Epidermal melanocyte (primary cell): ENCODE results near the gene STAB1.

Source experiments
- DNase-seq: peaks from one replicate; pipeline ENCODE4 v3.0.0; 2011; ENCODE audit warnings: low spot score; ENCODE audit not compliant: insufficient read length

The STAB1 gene

DNA sequence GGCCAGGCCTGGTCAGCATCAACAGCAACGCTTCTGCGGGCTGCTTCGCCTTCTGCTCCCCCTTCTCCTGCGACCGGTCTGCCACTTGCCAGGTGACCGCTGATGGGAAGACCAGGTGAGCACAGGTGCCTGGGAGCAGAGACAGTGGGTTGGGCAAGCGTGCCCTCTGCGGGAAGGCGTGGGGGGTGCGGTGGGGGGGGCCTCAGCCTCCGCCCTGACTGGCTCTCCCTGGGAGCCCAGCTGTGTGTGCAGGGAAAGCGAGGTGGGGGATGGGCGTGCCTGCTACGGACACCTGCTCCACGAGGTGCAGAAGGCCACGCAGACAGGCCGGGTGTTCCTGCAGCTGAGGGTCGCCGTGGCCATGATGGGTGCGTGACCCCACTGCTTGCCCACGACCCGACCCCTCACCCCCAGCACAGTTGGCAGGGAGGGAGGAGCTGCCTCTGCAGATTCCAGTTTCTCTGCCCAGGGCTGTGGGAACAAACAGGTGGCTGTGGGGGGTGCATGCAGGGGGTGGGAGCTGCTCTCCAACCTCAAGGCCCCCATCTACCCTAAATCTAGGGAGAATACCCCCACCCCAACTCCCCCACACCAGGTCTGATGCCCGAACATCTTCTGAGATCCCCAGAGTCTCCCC is 8.8 kb downstream of the STAB1 start:
- no peak for DNase-seq

DNA sequence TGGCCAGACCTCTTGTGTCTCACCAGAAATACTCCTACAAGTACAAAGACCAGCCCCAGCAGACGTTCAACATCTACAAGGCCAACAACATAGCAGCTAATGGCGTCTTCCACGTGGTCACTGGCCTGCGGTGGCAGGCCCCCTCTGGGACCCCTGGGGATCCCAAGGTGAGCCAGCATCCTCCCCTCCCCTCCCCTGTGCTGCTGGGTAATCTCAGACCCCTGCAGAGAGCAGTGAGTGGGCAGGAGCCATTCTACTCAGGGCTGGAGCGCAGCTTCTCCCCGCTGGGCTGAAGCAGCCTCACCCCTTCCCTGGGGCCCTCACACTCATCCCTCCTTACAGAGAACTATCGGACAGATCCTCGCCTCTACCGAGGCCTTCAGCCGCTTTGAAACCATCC is 9.8 kb downstream of the STAB1 start:
- no peak for DNase-seq

GRCh38 chr3:52506266-52506966 is 11.3 kb downstream of the STAB1 start:
- no peak for DNase-seq

DNA sequence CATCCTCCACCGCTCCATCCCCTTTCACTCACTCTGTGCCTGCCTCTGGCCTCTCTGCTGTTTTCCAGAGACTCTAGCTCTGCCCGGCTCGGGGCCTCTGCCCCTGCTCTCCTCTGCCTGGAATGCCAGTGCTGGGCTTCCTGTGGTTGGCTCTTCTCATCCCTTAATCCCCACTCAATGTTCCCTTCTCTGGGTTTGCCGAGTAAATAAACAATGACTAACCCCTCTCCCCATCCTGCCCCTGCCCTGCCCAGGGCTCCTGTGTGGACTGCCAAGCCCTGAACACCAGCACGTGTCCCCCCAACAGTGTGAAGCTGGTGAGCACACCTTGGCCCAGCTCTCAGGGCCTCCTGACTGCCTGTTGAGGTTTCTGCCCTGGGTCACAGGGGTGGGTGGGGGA is 12.2 kb downstream of the STAB1 start:
- no peak for DNase-seq

- no peak for DNase-seq
Measured at GRCh38 chr3:52509753-52510328, 14.7 kb downstream of the STAB1 start.

GRCh38 chr3:52511509-52511908 is 16.4 kb downstream of the STAB1 start:
- DNase-seq = no peak

DNA sequence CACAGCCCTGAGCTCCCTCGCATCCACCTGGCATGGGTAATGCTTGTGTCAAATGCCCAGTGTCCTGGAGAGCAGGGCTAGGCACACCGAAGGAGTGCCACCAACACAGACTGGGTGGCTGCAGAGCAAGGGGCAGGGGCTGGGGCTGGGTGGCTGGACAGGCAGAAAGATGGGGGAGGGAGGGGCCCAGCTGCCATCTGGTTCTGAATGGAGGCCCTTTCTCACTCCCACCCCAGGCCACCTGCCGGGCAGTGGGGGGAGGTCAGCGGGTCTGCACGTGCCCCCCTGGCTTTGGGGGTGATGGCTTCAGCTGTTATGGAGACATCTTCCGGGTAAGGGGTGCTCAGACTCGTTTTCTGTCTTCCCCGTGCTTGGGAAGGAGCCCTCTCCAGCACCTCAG is 17.0 kb downstream of the STAB1 start:
- DNase-seq = no peak

DNA sequence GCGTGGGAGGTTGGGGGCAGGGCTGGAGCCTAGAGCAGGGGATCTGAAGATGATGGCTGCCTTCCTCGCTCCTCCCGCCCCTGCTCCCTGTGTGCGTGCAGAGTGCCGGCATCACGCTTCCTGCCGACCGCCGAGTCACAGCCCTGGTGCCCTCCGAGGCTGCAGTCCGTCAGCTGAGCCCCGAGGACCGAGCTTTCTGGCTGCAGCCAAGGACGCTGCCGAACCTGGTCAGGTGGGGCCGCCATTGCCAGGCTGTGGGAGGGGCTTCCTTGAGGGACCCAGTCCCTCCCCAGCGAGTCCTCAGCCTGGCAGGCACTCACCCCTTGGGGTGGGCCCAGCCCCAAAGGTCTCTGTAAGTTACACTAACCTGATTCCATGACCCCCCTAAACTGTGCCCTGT is 17.6 kb downstream of the STAB1 start:
- no peak for DNase-seq

DNA sequence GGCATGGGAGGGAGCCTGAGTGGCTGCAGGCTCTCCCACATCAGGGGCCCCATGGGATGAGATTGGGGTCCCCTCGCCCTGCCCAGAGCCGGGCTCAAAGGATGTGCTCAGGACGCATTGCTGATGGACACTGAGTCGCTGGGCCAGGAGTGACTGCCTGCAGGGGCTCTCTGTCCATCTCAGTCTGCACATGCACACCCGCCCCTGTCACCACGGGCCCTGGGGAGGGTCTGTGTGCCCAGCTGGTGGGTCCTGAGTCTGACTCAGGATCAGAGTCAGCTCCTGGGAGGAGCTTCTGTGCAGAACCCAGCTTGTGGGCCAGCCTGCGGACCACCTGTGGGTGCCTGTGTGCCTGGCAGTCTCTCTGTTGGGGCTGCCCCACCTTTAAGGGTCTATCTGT is 18.1 kb downstream of the STAB1 start:
- DNase-seq = no peak

DNA sequence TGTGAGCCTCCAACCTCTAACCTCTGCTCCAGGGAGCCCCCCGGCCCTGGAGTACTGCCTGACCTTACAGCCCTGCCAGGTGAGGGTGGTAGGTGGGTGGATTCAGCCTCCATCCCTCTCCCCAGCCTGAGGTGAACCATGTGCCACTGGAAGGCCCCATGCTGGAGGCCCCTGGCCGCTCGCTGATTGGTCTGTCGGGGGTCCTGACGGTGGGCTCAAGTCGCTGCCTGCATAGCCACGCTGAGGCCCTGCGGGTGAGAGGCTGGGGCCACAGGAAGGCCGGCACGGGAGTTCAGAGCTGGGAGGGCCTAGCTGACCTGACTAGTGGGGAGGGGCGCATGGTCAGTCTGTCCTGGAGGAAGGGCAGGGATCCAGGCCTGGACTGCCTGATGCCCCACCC is 19.4 kb downstream of the STAB1 start:
- no peak for DNase-seq

- DNase-seq = no peak
Measured at GRCh38 chr3:52515192-52515591, 20.1 kb downstream of the STAB1 start.

- DNase-seq = no peak
Measured at GRCh38 chr3:52516509-52517195, 21.5 kb downstream of the STAB1 start.

GRCh38 chr3:52517796-52518722 is 22.9 kb downstream of the STAB1 start:
- no peak for DNase-seq

GRCh38 chr3:52518723-52519444 is 23.7 kb downstream of the STAB1 start:
- DNase-seq = no peak

DNA sequence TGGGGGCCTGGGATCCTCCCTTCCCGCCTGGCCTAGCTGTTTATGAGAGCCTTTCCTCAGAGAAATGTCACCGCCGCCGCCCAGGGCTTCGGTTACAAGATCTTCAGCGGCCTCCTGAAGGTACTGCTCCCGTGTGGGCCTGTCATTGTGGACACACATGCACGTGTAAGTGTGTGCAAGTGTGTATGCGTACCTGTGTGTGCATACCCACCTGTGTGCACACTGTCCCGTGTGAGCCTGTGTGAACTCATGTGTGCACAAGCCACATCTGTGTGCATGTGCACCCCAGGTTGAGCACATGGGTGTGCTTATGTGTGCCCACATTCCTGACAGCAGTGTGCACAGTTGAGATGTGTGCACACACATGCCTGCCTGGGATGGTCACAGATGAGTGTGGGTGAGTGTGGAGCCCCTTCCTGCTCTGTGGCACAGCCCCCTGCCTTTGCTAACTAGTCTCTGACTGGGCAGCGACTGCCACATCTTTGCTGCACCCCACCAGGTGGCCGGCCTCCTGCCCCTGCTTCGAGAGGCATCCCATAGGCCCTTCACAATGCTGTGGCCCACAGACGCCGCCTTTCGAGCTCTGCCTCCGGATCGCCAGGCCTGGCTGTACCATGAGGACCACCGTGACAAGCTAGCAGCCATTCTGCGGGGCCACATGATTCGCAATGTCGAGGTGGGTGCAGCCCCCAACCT is 24.5 kb downstream of the STAB1 start:
- DNase-seq = no peak

DNA sequence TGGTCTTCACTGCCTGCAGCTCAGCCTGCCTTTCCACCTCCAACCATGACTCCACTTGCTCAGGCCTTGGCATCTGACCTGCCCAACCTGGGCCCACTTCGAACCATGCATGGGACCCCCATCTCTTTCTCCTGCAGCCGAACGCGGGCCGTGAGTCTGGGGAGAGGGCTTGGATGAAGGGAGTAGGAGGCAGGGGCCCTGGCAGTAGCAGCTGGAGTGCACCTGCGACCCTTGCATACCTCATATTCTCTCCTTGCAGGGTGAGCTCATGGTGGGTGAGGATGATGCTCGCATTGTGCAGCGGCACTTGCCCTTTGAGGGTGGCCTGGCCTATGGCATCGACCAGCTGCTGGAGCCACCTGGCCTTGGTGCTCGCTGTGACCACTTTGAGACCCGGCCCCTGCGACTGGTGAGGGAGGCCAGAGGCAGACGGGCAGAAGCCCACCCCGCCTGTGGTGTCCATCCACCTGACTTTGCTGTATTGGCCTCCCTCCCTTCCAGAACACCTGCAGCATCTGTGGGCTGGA is 25.1 kb downstream of the STAB1 start:
- no peak for DNase-seq

DNA sequence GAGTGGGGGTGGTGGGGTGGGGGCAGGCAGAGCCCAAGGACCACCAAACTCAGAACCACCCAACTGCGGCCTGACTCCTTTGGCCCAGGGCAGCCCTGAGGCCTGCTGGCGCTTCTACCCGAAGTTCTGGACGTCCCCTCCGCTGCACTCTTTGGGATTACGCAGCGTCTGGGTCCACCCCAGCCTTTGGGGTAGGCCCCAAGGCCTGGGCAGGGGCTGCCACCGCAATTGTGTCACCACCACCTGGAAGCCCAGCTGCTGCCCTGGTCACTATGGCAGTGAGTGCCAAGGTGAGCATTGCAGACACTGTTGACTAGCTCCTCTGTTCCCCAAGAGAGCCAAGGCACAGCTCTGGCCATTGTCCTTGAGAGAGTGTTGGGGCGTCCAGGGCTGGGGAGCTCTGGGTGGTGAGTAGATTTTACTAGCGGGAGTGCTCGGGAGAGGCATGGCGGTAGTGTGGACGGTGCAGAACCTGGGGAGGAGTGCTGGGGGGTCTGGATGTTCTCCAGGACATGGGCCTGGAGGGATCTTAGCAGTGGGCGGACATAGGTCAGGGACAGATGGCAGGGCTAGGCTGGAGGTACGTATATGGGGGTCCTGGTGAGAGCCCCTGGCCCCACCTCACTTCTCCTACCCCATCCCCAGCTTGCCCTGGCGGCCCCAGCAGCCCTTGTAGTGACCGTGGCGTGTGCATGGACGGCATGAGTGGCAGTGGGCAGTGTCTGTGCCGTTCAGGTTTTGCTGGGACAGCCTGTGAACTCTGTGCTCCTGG is 25.8 kb downstream of the STAB1 start:
- no peak for DNase-seq

DNA sequence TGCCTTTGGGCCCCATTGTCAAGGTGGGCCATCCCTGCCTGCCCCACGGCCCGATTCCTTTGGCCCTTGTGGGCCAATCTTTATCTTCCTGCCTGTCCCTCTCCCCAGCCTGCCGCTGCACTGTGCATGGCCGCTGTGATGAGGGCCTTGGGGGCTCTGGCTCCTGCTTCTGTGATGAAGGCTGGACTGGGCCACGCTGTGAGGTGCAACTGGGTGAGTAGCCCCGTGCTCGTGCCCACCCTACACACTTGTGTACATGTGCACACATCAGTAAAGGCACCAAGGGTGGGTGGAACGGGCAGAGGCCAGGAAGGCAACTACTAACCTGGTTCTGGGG is 26.3 kb downstream of the STAB1 start:
- DNase-seq = no peak
